IPS-18c (cell line): ENCODE results near the gene PDE2A.
"Not testable (repeated sequence)": the region's sequence is repeated elsewhere in the genome, so short reads cannot be mapped to it uniquely, and the experiment has no call there.

ENCODE experiments used
- H3K4me3 ChIP-seq: 2 replicates; pipeline ENCODE4 v1.7.0; 2013; ENCODE audit warnings: low read depth, mild to moderate bottlenecking, low read length, moderate library complexity; ENCODE audit not compliant: insufficient read depth
- H3K9me3 ChIP-seq: one replicate; pipeline ENCODE4 v1.6.1; 2013; ENCODE audit warnings: mild to moderate bottlenecking, low read length, moderate library complexity; ENCODE audit not compliant: control insufficient read depth, insufficient read depth

The PDE2A gene

GRCh38 chr11:72582206-72583176 is 91.7 kb downstream of the PDE2A start:
- Histone ChIP-seq H3K9me3 (peaks cover 2% of the 10 kb centered on the region), H3K4me3 (no peak overlapping the region)

- Histone ChIP-seq H3K4me3 (no peak overlapping the region), H3K9me3 (peaks cover 2% of the 10 kb centered on the region)
Measured at GRCh38 chr11:72581067-72581466, 93.2 kb downstream of the PDE2A start.

GRCh38 chr11:72580642-72580950 is 93.6 kb downstream of the PDE2A start:
- Histone ChIP-seq H3K9me3 (peaks cover 2% of the 10 kb centered on the region), H3K4me3 (no peak overlapping the region)

- Histone ChIP-seq H3K4me3 (no peak overlapping the region), H3K9me3 (peaks cover 2% of the 10 kb centered on the region)
Measured at GRCh38 chr11:72579816-72580641, 94.2 kb downstream of the PDE2A start.

- Histone ChIP-seq H3K9me3 (peaks cover 2% of the 10 kb centered on the region), H3K4me3 (no peak overlapping the region)
Measured at GRCh38 chr11:72578991-72579815, 95.0 kb downstream of the PDE2A start.

GRCh38 chr11:72578566-72578965 is 95.7 kb downstream of the PDE2A start:
- H3K9me3 ChIP-seq: peaks cover 2% of the 10 kb centered on the region
- no peak overlapping the region for H3K4me3 ChIP-seq

GRCh38 chr11:72578051-72578450 is 96.2 kb downstream of the PDE2A start:
- no peaks in the 10 kb centered on the region for H3K9me3 ChIP-seq
- H3K4me3 ChIP-seq: no peak overlapping the region

- Histone ChIP-seq H3K4me3 (no peak overlapping the region), H3K9me3 (no peaks in the 10 kb centered on the region)
Measured at GRCh38 chr11:72577271-72577721, 96.9 kb downstream of the PDE2A start.

- no peaks in the 10 kb centered on the region for H3K9me3 ChIP-seq
- no peak overlapping the region for H3K4me3 ChIP-seq
Measured at GRCh38 chr11:72576661-72577060, 97.6 kb downstream of the PDE2A start.

- H3K4me3 ChIP-seq: no peak overlapping the region
- no peaks in the 10 kb centered on the region for H3K9me3 ChIP-seq
Measured at GRCh38 chr11:72576243-72576595, 98.0 kb downstream of the PDE2A start.

GRCh38 chr11:72575533-72576242 is 98.5 kb downstream of the PDE2A start:
- Histone ChIP-seq H3K4me3 (no peak overlapping the region), H3K9me3 (no peaks in the 10 kb centered on the region)

- Histone ChIP-seq H3K4me3 (no peak overlapping the region), H3K9me3 (no peaks in the 10 kb centered on the region)
Measured at GRCh38 chr11:72574548-72575460, 99.4 kb downstream of the PDE2A start.

- H3K9me3 ChIP-seq: no peaks in the 10 kb centered on the region
- no peak overlapping the region for H3K4me3 ChIP-seq
Measured at GRCh38 chr11:72573855-72574445, 100.3 kb downstream of the PDE2A start.

- H3K4me3 ChIP-seq: no peak overlapping the region
- H3K9me3 ChIP-seq: no peaks in the 10 kb centered on the region
Measured at GRCh38 chr11:72573072-72573854, 101.0 kb downstream of the PDE2A start.

- H3K4me3 ChIP-seq: not testable (repeated sequence)
Measured at GRCh38 chr11:72572540-72572939, 101.7 kb downstream of the PDE2A start.

More at GRCh38 chr11:72572540-72572939, 101.7 kb downstream of the PDE2A start:
- not testable (repeated sequence) for H3K9me3 ChIP-seq
